Right ventricle myocardium superior (tissue), 1 donor: Measurements from ENCODE around the gene RPP40. TPM values are rescaled to one million over a fixed set of nuclear protein-coding genes. Genes with fewer than 3 reads are reported as not detected.

Experiments used
- ATAC-seq: fragments of 200-7000 bp; cut with Tn5 transposase; one replicate; pipeline ENCODE4 v1.9.1; 2020; ENCODE audit warnings: mild to moderate bottlenecking; ENCODE audit not compliant: poor library complexity
- DNase-seq: peaks from one replicate; pipeline ENCODE4 v3.0.0-alpha.2; 2020
- intact Hi-C: fragments of 100-400 bp; cut with DNase I; formaldehyde crosslinking; loops from one replicate; pipeline ENCODE4 v1.11.2; 2022
- total RNA-seq: library from RNA; stranded (reverse); fragmentation: NEBNext Ultra II Directional; extraction: Animal tissue kit (Norgen Biotek cat#: 25700); gene quantifications from one replicate; pipeline ENCODE4 v1.2.1, GENCODE V29; 2021
- donor health status: DM: no; HTN: yes; CAD: no; lungs with severe emphysema.

The RPP40 gene
- total RNA-seq, 1 donor from 2014 or later: 3.1 TPM

DNA sequence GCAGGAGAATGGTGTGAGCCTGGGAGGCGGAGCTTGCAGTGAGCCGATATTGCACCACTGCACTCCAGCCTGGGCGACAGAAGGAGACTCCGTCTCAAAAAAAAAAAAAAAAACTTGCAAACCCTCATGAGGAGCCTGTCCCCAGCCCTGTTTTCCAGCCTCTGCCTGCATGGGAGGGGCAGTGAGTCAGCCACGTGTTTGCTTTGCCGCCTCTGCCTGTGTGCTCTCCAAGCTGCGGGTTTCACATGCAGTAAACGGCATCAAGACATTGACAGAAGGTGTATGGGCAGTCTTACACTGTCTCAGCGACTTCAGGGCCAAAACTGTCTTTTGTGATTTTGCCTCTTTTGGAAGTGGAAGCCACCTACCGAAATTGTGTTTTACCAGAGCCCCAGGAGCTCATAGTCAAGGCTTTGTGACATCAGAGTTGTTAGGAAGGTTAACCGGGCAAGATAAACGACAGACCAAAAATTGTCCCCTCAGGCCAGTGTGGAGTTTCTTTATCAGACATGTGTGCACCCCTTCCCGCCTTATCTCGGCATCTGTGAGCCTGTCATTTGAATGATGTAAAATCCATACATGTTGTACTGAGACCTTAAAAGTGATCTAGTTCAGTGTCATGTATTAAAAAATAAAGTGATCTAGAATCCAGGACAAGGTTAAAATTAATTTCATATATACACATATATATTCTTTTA lies 52.9 kb downstream of the RPP40 start:
- intact Hi-C loops: no loop called here
- DNase-seq (no peak), ATAC-seq (no peak)

DNA sequence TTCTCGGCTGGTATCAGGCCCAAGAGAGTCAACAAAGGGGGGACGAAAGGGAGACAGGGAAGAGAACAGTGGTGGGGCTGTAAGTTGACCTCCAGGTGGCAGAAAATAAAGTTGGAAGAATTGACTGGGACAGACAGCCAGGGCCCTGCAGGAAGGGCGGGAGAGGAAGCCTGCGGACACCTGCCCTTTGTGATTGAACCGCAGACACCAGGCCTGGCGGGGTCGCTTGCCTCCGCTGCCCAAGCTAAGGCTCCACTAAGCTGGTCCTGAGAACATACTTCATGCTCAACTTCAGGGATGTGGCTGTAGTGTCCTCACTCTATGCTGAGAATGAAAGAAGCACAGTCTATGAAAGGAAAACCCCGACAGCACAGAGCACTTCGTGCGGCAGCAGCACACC lies 53.8 kb downstream of the RPP40 start:
- DNase-seq (no peak), ATAC-seq (no peak)
- intact Hi-C loops: no loop called here

DNA sequence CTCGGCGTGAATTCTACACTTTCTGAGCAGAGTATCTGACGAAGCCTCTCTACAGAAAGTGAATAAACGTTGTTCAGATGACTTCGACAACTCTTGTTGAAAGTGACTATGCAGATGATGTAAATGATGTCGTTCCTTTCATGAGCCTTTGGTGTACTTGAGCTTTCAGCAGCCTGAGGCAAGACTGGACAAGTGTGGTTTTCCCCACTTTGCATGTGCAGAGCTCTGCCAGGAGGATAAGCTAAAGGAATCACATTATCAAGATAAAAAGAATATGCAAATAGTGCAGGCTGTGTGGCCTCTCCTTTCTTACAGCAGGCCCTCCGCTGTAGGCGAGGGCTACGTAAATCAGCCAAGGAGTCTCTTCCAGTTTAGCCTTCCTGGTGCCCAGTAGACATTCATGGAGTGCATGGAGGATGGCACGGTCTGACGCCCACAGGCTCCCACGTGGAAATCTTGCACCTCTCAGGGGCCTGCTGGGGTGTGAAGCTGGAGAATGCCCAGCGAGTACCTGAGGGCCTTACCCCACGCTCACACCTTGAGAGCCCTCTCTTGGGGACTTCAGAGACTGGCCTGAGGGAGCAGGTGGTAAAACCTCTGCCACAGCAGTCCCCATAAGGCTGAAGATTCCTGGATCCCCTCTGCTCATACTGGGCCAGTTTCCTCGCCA lies 54.9 kb downstream of the RPP40 start:
- no peak for ATAC-seq
- intact Hi-C loops: no loop called here
- DNase-seq: no peak

DNA sequence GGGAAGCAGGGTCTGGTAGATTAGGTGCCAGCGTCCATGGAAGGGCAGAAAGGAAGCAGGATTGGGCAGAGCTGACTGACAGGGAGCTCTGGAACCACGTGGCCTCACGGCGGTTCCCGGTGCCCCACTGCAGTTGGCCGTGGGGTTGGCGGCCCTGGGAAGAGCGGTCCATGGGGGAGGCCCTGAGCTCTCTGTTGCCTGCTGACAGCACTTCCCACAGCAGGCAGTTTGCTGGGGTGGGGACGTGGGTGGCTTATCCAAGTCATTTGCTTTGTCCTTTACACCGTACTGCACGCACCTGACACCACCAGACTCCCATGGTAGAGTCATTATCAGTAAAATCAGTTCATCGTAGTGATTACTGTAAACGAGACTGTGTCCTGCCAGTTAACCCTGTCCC lies 56.1 kb downstream of the RPP40 start:
- ATAC-seq: no peak
- intact Hi-C loops: no loop called here
- DNase-seq: no peak

DNA sequence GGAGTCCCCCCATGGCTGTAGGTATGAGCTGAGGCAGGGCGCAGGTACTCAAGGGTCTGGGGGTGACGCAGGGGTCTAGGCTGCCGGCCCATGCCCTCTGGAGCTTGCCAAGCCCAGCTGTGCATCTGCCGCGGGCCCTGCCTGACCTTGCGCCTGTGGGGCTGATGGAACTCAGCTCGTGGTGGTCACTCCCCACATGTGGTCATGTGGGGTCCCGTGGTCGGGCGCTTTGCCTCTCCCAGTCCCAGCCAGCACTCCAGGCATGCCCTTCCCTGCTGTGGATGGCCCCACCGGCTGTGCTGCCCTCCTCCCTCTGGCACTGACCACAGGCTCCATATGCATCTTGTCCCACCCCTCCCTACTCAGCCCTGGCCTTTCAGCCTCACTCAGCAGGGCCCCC lies 57.3 kb downstream of the RPP40 start:
- no peak for ATAC-seq
- intact Hi-C loops: no loop called here
- no peak for DNase-seq

Other genes starting within 250 kb of the RPP40 start
- gene CDYL, start 227.6 kb downstream of the RPP40 start, total RNA-seq: 27.2 TPM
- gene PPP1R3G, start 81.3 kb upstream of the RPP40 start, total RNA-seq: 14.2 TPM